HEK293T (cell line): ENCODE measurements around the gene OTUD3.

ENCODE experiments used
- CTCF ChIA-PET: fragments of 350-600 bp; formaldehyde crosslinking; extraction: SDS; loops from one replicate; lab custom pipeline; 2021; ENCODE audit warnings: antibody characterized with exemption, inconsistent platforms; lab: Yijun Ruan, JAX
- POLR2A ChIA-PET: fragments of 350-600 bp; formaldehyde crosslinking; extraction: SDS; loops from one replicate; lab custom pipeline; 2020; ENCODE audit warnings: antibody characterized with exemption, inconsistent platforms; lab: Yijun Ruan, JAX
- DNase-seq: peaks from one replicate; pipeline ENCODE4 v3.0.0; 2012; ENCODE audit warnings: mixed read lengths; ENCODE audit errors: extremely low spot score
- ARNT ChIP-seq: fragments of 450-650 bp; IDR thresholded peaks from 2 replicates; pipeline ENCODE4 v1.6.1; 2017; ENCODE audit warnings: mild to moderate bottlenecking
- BHLHE40 ChIP-seq: fragments of 450-650 bp; IDR thresholded peaks from 2 replicates; pipeline ENCODE4 v1.6.1; 2016; ENCODE audit warnings: mild to moderate bottlenecking, moderate library complexity, borderline replicate concordance
- CTBP1 ChIP-seq: fragments of 450-650 bp; IDR thresholded peaks from 2 replicates; pipeline ENCODE4 v1.6.1; 2016; ENCODE audit warnings: borderline replicate concordance
- ELF4 ChIP-seq: fragments of 450-650 bp; IDR thresholded peaks from 2 replicates; pipeline ENCODE4 v1.6.1; 2017; ENCODE audit warnings: antibody characterized with exemption
- FOXA1 ChIP-seq: fragments of 450-650 bp; IDR thresholded peaks from 2 replicates; pipeline ENCODE4 v1.6.1; 2016; ENCODE audit warnings: mild to moderate bottlenecking
- FOXK2 ChIP-seq: fragments of 450-650 bp; IDR thresholded peaks from 2 replicates; pipeline ENCODE4 v1.6.1; 2016; ENCODE audit warnings: mild to moderate bottlenecking
- FOXM1 ChIP-seq: fragments of 450-650 bp; IDR thresholded peaks from 2 replicates; pipeline ENCODE4 v1.6.1; 2017; ENCODE audit warnings: mild to moderate bottlenecking, borderline replicate concordance
- HDGF ChIP-seq: fragments of 450-650 bp; IDR thresholded peaks from 2 replicates; pipeline ENCODE4 v1.6.1; 2017; ENCODE audit warnings: antibody characterized with exemption, borderline replicate concordance
- L3MBTL2 ChIP-seq: fragments of 450-650 bp; conservative IDR thresholded peaks from 2 replicates; pipeline ENCODE4 v1.6.1; 2016; ENCODE audit warnings: mild to moderate bottlenecking
- LEF1 ChIP-seq: fragments of 450-650 bp; IDR thresholded peaks from 2 replicates; pipeline ENCODE4 v1.6.1; 2017; ENCODE audit warnings: mild to moderate bottlenecking, borderline replicate concordance
- NFRKB ChIP-seq: fragments of 450-650 bp; IDR thresholded peaks from 2 replicates; pipeline ENCODE4 v1.6.1; 2016; ENCODE audit warnings: mild to moderate bottlenecking, moderate library complexity
- PKNOX1 ChIP-seq: fragments of 450-650 bp; IDR thresholded peaks from 2 replicates; pipeline ENCODE4 v1.6.1; 2016
- SP1 ChIP-seq: fragments of 450-650 bp; IDR thresholded peaks from 2 replicates; pipeline ENCODE4 v1.6.1; 2017
- SUZ12 ChIP-seq: fragments of 450-650 bp; IDR thresholded peaks from 2 replicates; pipeline ENCODE4 v1.6.1; 2016; ENCODE audit warnings: mild to moderate bottlenecking
- TARDBP ChIP-seq: fragments of 450-650 bp; IDR thresholded peaks from 2 replicates; pipeline ENCODE4 v1.6.1; 2016
- ZNF384 ChIP-seq: fragments of 450-650 bp; IDR thresholded peaks from 2 replicates; pipeline ENCODE4 v1.6.1; 2016

OTUD3 gene

GRCh38 chr1:19921310-19921709 lies 39.1 kb downstream of the OTUD3 start:
- ChIA-PET POLR2A (interaction anchor here (1.0 kb wide), 1 partner anchor 11 kb away, joined by 3 read pairs; no protein-coding TSS in a partner anchor), CTCF (interaction anchor here (1.0 to 1.4 kb wide), 2 partner anchors 39 to 231 kb away, joined by 3 to 4 read pairs; partner anchors contain the start of gene OTUD3)
- no peak for TF ChIP-seq FOXK2
- no peak for TF ChIP-seq ARNT
- no peak for TF ChIP-seq L3MBTL2
- TF ChIP-seq CTBP1, result no peak
- no peak for TF ChIP-seq LEF1
- TF ChIP-seq TARDBP, result no peak
- TF ChIP-seq FOXM1, result no peak
- no peak for TF ChIP-seq SP1
- TF ChIP-seq FOXA1, result no peak
- TF ChIP-seq BHLHE40, result no peak
- TF ChIP-seq ELF4, result no peak
- no peak for TF ChIP-seq HDGF
- no peak for TF ChIP-seq ZNF384
- no peak for TF ChIP-seq SUZ12
- DNase-seq, result no peak

DNA sequence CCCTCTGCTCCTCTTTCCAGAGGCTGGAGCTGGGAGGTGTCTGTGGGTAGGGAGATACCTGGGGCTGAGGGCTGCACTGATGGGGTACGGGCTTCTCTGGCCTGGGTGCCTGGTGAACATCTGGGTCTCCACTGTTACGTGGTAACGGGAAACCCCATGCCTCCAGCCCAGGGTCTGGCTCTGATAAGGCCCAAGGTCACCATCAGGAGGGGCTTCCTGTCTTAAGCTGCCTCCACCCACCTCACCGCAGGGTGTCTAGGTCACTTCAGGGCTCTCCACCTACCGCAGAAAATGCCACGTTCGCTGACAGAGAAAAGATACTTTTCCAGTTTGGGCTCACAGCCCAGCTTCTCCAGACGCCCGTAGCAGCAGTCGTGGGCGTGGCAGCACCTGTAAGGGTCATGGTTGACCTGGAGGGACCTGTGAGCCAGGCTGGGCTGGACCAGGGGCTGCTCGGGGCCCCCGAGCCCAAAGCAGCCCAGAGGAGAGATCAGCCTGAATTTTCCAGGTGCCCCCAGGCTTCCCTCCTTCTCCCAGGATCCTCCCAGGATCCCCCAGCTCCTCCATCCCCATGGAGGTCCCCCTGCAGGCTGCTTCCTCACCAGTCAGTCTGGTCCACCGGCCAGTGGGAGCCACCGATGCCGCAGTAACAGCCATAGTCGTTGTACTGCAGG lies 40.0 kb downstream of the OTUD3 start:
- POLR2A ChIA-PET, result no interaction called here
- DNase-seq, result no peak
- no peak for TF ChIP-seq PKNOX1
- no peak for TF ChIP-seq SUZ12
- no peak for TF ChIP-seq CTBP1
- TF ChIP-seq BHLHE40, result no peak
- TF ChIP-seq FOXM1, result no peak
- TF ChIP-seq FOXK2, result no peak
- TF ChIP-seq FOXA1, result no peak
- no peak for TF ChIP-seq LEF1
- no peak for TF ChIP-seq HDGF
- no peak for TF ChIP-seq L3MBTL2
- TF ChIP-seq TARDBP, result no peak
- no peak for TF ChIP-seq ZNF384
- TF ChIP-seq NFRKB, result no peak
- CTCF ChIA-PET, result interaction anchor here (1.0 to 1.4 kb wide), 2 partner anchors 40 to 230 kb away, joined by 3 to 4 read pairs; partner anchors contain the start of gene OTUD3

DNA sequence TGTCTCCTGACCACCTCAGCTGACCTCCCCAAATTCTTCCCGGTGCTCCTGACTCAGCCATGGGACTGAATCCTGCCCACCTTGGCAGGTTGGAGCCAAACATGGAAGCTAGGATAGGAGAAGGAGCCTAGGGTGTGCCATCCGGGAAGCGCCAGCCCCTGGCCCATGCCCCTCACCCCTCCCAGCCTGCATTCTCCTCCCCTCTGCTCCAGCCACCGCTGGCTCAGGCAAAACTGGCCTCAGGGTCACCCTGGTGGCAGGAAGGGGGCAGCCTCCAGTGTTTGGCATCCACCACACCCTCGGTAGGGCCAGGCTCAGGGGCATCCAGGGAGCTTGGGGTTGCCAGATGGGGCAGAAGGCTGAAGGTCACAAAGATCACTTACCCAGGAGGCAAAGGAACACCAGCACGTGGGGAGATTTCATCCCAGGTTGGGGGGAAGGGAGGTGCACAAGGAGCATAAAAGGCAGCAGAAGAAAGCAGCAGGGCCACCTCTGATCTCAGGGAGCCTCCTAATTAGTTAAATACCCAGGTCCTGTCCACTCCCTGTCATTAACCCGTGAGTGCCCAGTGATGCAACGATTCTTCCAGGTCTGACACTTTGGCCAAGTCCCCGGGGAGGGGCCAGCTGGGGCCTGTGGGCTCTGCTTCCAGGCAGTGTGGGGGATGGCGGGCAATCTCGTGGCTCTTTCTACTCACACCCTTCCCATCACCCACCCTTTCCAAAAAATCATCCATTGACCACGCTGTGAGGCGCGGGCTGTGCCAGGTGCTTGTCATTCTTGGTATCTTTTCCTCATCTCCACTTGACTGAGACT lies 41.1 kb downstream of the OTUD3 start, which contains the start of gene PLA2G2E:
Gene PLA2G2E (minus strand): TSS at position 481 of the 816 bp plus-strand sequence. CDS start 58 bp downstream, at position 423.
- ChIA-PET CTCF (no interaction called here), POLR2A (no interaction called here)
- DNase-seq, result no peak

GRCh38 chr1:19923953-19924346 lies 41.8 kb downstream of the OTUD3 start:
- no peak for DNase-seq
- CTCF ChIA-PET, result no interaction called here
- TF ChIP-seq BHLHE40 (no peak), NFRKB (no peak), SUZ12 (no peak), HDGF (no peak), FOXM1 (no peak), FOXK2 (no peak), ZNF384 (no peak), PKNOX1 (no peak), SP1 (no peak), FOXA1 (no peak), L3MBTL2 (no peak), LEF1 (no peak)
- POLR2A ChIA-PET, result no interaction called here

More for the DNA sequence above, 41.1 kb downstream of the OTUD3 start, which contains the start of gene PLA2G2E:
- TF ChIP-seq BHLHE40, result no peak
- TF ChIP-seq SUZ12, result no peak
- no peak for TF ChIP-seq FOXK2
- no peak for TF ChIP-seq ZNF384
- TF ChIP-seq HDGF, result no peak
- no peak for TF ChIP-seq LEF1
- TF ChIP-seq FOXM1, result no peak
- TF ChIP-seq TARDBP, result no peak
- TF ChIP-seq FOXA1, result no peak
- no peak for TF ChIP-seq SP1
- TF ChIP-seq NFRKB, result no peak
- no peak for TF ChIP-seq PKNOX1
- TF ChIP-seq CTBP1, result no peak
- TF ChIP-seq L3MBTL2, result no peak
- no peak for TF ChIP-seq ELF4
- no peak for TF ChIP-seq ARNT
